Gastrocnemius medialis (tissue), 4 donors: ENCODE measurements around the gene CTBP2.

Experiments
- POLR2A ChIP-seq, 2 donors: fragments of 450-650 bp; IDR thresholded peaks; one replicate each; pipeline ENCODE4 v1.6.1; 2017; ENCODE audit warnings: antibody characterized with exemption in 2 of 2, mild to moderate bottlenecking in 2 of 2, moderate library complexity in 2 of 2
- TF ChIP-seq, protein P1 (sequence below), 5 experiments: fragments of 450-650 bp in 3 of 5; fragments of 200-600 bp in 2 of 5; sonication (generic) in 2 of 5; IDR thresholded peaks in 4 of 5; conservative IDR thresholded peaks in 1 of 5; 1 replicate in 4 of 5; 2 replicates in 1 of 5; pipeline ENCODE4 v1.5.1; 2016 to 2019; ENCODE audit warnings: antibody characterized with exemption in 5 of 5, mild to moderate bottlenecking in 3 of 5, moderate library complexity in 3 of 5

- TF ChIP-seq, protein P1, sequence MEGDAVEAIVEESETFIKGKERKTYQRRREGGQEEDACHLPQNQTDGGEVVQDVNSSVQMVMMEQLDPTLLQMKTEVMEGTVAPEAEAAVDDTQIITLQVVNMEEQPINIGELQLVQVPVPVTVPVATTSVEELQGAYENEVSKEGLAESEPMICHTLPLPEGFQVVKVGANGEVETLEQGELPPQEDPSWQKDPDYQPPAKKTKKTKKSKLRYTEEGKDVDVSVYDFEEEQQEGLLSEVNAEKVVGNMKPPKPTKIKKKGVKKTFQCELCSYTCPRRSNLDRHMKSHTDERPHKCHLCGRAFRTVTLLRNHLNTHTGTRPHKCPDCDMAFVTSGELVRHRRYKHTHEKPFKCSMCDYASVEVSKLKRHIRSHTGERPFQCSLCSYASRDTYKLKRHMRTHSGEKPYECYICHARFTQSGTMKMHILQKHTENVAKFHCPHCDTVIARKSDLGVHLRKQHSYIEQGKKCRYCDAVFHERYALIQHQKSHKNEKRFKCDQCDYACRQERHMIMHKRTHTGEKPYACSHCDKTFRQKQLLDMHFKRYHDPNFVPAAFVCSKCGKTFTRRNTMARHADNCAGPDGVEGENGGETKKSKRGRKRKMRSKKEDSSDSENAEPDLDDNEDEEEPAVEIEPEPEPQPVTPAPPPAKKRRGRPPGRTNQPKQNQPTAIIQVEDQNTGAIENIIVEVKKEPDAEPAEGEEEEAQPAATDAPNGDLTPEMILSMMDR (IDR thresholded peaks at IDR 0.05 in 4 of 5, conservative IDR thresholded peaks at IDR 0.05 in 1 of 5): no peak
- TF ChIP-seq POLR2A (IDR thresholded peaks at IDR 0.05): no peak
These were observed 182.0 kb downstream of the CTBP2 start for GRCh38 chr10:124978376-124978725.
